HG02981 (cell line): ENCODE results near the gene XRN2.

Experiments
- ATAC-seq: cut with Tn5 transposase; IDR thresholded peaks from one replicate; pipeline ENCODE4 v1.9.1; 2021; ENCODE audit warnings: mild to moderate bottlenecking, moderate library complexity; ENCODE audit not compliant: unreplicated experiment

The XRN2 gene

GRCh38 chr20:21384308-21384892 is 81.3 kb downstream of the XRN2 start:
- ATAC-seq = no peak

GRCh38 chr20:21386111-21386510 is 83.0 kb downstream of the XRN2 start:
- ATAC-seq = no peak

GRCh38 chr20:21387528-21387927 is 84.4 kb downstream of the XRN2 start:
- no peak for ATAC-seq

GRCh38 chr20:21388566-21388965 is 85.4 kb downstream of the XRN2 start:
- ATAC-seq = no peak

GRCh38 chr20:21389368-21389767 is 86.2 kb downstream of the XRN2 start:
- no peak for ATAC-seq

- ATAC-seq = no peak
These were observed 87.6 kb downstream of the XRN2 start for GRCh38 chr20:21390768-21391167.

GRCh38 chr20:21391185-21391971 is 88.2 kb downstream of the XRN2 start:
- ATAC-seq = no peak

- ATAC-seq = no peak
These were observed 88.8 kb downstream of the XRN2 start for GRCh38 chr20:21391972-21392352.

- ATAC-seq = no peak
These were observed 90.0 kb downstream of the XRN2 start for GRCh38 chr20:21393166-21393565.

- ATAC-seq = no peak
These were observed 90.8 kb downstream of the XRN2 start for GRCh38 chr20:21393816-21394519.

- no peak for ATAC-seq
These were observed 91.4 kb downstream of the XRN2 start for GRCh38 chr20:21394551-21394950.

GRCh38 chr20:21395051-21395665 is 92.0 kb downstream of the XRN2 start:
- no peak for ATAC-seq

GRCh38 chr20:21395666-21396598 is 92.8 kb downstream of the XRN2 start:
- no peak for ATAC-seq

- ATAC-seq = no peak
These were observed 93.6 kb downstream of the XRN2 start for GRCh38 chr20:21396599-21397340.

- ATAC-seq = no peak
These were observed 94.4 kb downstream of the XRN2 start, which contains the start of gene NKX2-4 for GRCh38 chr20:21397341-21398108. Gene NKX2-4, minus strand, starts transcription at chr20:21397526. Its CDS starts 127 bp downstream, at chr20:21397399.

GRCh38 chr20:21398109-21399004 is 95.2 kb downstream of the XRN2 start:
- no peak for ATAC-seq

GRCh38 chr20:21399005-21399475 is 95.9 kb downstream of the XRN2 start:
- no peak for ATAC-seq

- ATAC-seq = no peak
These were observed 108.6 kb downstream of the XRN2 start for GRCh38 chr20:21411725-21412124.
